ENCODE results near the gene MYMK. TPM values are rescaled to one million over a fixed set of nuclear protein-coding genes. Genes with fewer than 3 reads are reported as not detected.

Gene MYMK
- total RNA-seq, 1 experiment from 2014 or later = not detected

- BruUV-seq (replicated peaks) = no TSS peak
- Histone ChIP-seq H3K27me3 (ENCODE audit: insufficient read depth, low read length) (no peaks in the 10 kb centered on the region; the same call in 1 of the 2 replicates), H3K4me3 (replicated peaks in 1 of 2; ENCODE audit: low read depth in 1 of 2, low read length in 2 of 2) (no peak overlapping the region), H2AFZ (ENCODE audit: low read depth, low read length, poor library complexity, severe bottlenecking) (no peak overlapping the region), H3K27ac (ENCODE audit: low read depth, low read length) (no peak overlapping the region), H4K20me1 (ENCODE audit: insufficient read depth) (no peaks in the 10 kb centered on the region), H3K4me2 (ENCODE audit: low read length) (no peak overlapping the region), H3K9ac (ENCODE audit: low read length) (no peak overlapping the region), H3K9me2 (ENCODE audit: insufficient read depth) (no peaks in the 10 kb centered on the region), H3K9me3 (ENCODE audit: control insufficient read depth in 1 of 2, insufficient read depth in 1 of 2, low read depth in 1 of 2, low read length in 2 of 2) (no peaks in the 10 kb centered on the region), H3K4me1 (ENCODE audit: control insufficient read depth in 1 of 2, insufficient read depth in 2 of 2, low read length in 2 of 2) (no peaks in the 10 kb centered on the region), H3K79me2 (ENCODE audit: insufficient read depth, low read length) (no peaks in the 10 kb centered on the region), H3K36me3 (ENCODE audit: control insufficient read depth in 1 of 2, insufficient read depth in 2 of 2, low read length in 2 of 2) (no peaks in the 10 kb centered on the region)
- ChIA-PET CTCF (interaction anchor here (1.9 kb wide), 1 partner anchor 8 kb away, joined by 7 read pairs; no protein-coding TSS in a partner anchor), POLR2A (no interaction called here), RAD21 (ENCODE audit: low non-redundant PET in 1 of 2, low total read pairs in 2 of 2, uncharacterized antibody in 2 of 2, unreplicated experiment in 2 of 2) (no interaction called here)
- intact Hi-C loops (cut with micrococcal nuclease) = no loop called here
- TF ChIP-seq YY1 (IDR thresholded peaks at IDR 0.05; ENCODE audit: extremely low read depth, insufficient replicate concordance, low read depth, low read length) (no peak), CBX3 (IDR thresholded peaks at IDR 0.05; ENCODE audit: low read depth) (no peak), ZNF274 (IDR thresholded peaks at IDR 0.05; ENCODE audit: low read depth, low read length) (no peak), POLR2AphosphoS5 (IDR thresholded peaks at IDR 0.05; ENCODE audit: low read depth, low read length) (no peak), MAX (IDR thresholded peaks at IDR 0.05) (no peak), RAD21 (IDR thresholded peaks at IDR 0.05; ENCODE audit: low read depth) (no peak), EGR1 (IDR thresholded peaks at IDR 0.05; ENCODE audit: low read depth) (no peak), FOSL1 (IDR thresholded peaks at IDR 0.05; ENCODE audit: low read depth) (no peak), TCF7L2 (IDR thresholded peaks at IDR 0.05; ENCODE audit: borderline replicate concordance, extremely low read depth, insufficient read depth, insufficient read length) (no peak), CEBPB (IDR thresholded peaks at IDR 0.05; ENCODE audit: low read depth) (no peak), ELF1 (IDR thresholded peaks at IDR 0.05; ENCODE audit: borderline replicate concordance, low read depth) (no peak), ZFX (IDR thresholded peaks at IDR 0.05) (no peak)
- DNase-seq (ENCODE audit: low read depth, low spot score) (no peak), ATAC-seq (no peak)
Measured at GRCh38 chr9:133494636-133495326, 30.0 kb downstream of the MYMK start.

Data from HCT116 (cell line).